IMR-90 (cell line): ENCODE data around the gene EXOC2. TPM values are rescaled to one million over a fixed set of nuclear protein-coding genes. Genes with fewer than 3 reads are reported as not detected.

Source experiments
- ATAC-seq: fragments of 200-7000 bp; cut with Tn5 transposase; 2 replicates; pipeline ENCODE4 v1.9.1; 2020; ENCODE audit warnings: low read depth, mild to moderate bottlenecking, moderate library complexity
- BruUV-seq: library from RNA; stranded (reverse); fragments of 400-500 nt; replicated peaks from 2 replicates; lab custom pipeline; 2021; lab: Mats Ljungman, UMichigan
- CTCF ChIA-PET: fragments of 300-600 bp; formaldehyde crosslinking; extraction: SDS; loops from one replicate; lab custom pipeline; 2021; ENCODE audit warnings: antibody characterized with exemption; lab: Yijun Ruan, JAX
- POLR2A ChIA-PET: fragments of 300-600 bp; sonication (Branson Sonifier 250); formaldehyde crosslinking; loops from one replicate; lab custom pipeline; 2022; ENCODE audit warnings: antibody characterized with exemption; ENCODE audit not compliant: unreplicated experiment; lab: Charles Lee
- DNase-seq: peaks from one replicate; pipeline ENCODE4 v3.0.0; 2013
- H2AFZ ChIP-seq: replicated peaks from 2 replicates; pipeline ENCODE3; 2013; ENCODE audit warnings: low read length, mild to moderate bottlenecking; ENCODE audit not compliant: poor library complexity
- H2AK5ac ChIP-seq: 2 replicates; pipeline ENCODE4 v1.6.1; 2013; ENCODE audit warnings: low read depth, low read length, inconsistent platforms
- H2AK9ac ChIP-seq: replicated peaks from 2 replicates; pipeline ENCODE3; 2013; ENCODE audit warnings: mild to moderate bottlenecking, low read depth, low read length, moderate library complexity; ENCODE audit not compliant: poor library complexity
- H2BK120ac ChIP-seq: 2 replicates; pipeline ENCODE4 v1.6.1; 2013; ENCODE audit warnings: low read depth, low read length, inconsistent platforms
- H2BK15ac ChIP-seq: 3 replicates; pipeline ENCODE4 v1.6.1; 2013; ENCODE audit warnings: low read depth, low read length, inconsistent platforms
- H2BK20ac ChIP-seq: 2 replicates; pipeline ENCODE4 v1.6.1; 2013; ENCODE audit warnings: low read depth, mild to moderate bottlenecking, inconsistent platforms, low read length, moderate library complexity
- H2BK5ac ChIP-seq: 2 replicates; pipeline ENCODE4 v1.6.1; 2013; ENCODE audit warnings: mild to moderate bottlenecking, low read depth, low read length, inconsistent platforms; ENCODE audit not compliant: poor library complexity, severe bottlenecking
- H3K14ac ChIP-seq: replicated peaks from 2 replicates; pipeline ENCODE4 v1.6.1; 2013; ENCODE audit warnings: low read depth, low read length, inconsistent platforms
- H3K18ac ChIP-seq: 2 replicates; pipeline ENCODE4 v1.6.1; 2013; ENCODE audit warnings: low read depth, low read length, control low read depth
- H3K23ac ChIP-seq: 2 replicates; pipeline ENCODE4 v1.6.1; 2013; ENCODE audit warnings: low read depth, low read length, inconsistent platforms
- H3K27ac ChIP-seq: 2 replicates; pipeline ENCODE4 v1.5.1; 2013; ENCODE audit warnings: mild to moderate bottlenecking, control low read depth, low read length; ENCODE audit not compliant: insufficient read depth
- H3K27me3 ChIP-seq: 2 replicates; pipeline ENCODE4 v1.6.1; 2013; ENCODE audit warnings: low read length; ENCODE audit not compliant: control insufficient read depth, insufficient read depth
- H3K36me3 ChIP-seq: 2 replicates; pipeline ENCODE4 v1.6.1; 2013; ENCODE audit warnings: low read length, mixed read lengths; ENCODE audit not compliant: control insufficient read depth, insufficient read depth
- H3K4ac ChIP-seq: 2 replicates; pipeline ENCODE4 v1.6.1; 2013; ENCODE audit warnings: low read depth, low read length, inconsistent platforms
- H3K4me1 ChIP-seq: 2 replicates; pipeline ENCODE4 v1.6.1; 2013; ENCODE audit warnings: low read length, mixed read lengths; ENCODE audit not compliant: control insufficient read depth, insufficient read depth
- H3K4me2 ChIP-seq: 2 replicates; pipeline ENCODE4 v1.6.1; 2013; ENCODE audit warnings: low read depth, mild to moderate bottlenecking, control low read depth, low read length, moderate library complexity
- H3K4me3 ChIP-seq: 2 replicates; pipeline ENCODE4 v1.5.1; 2013; ENCODE audit warnings: low read depth, mild to moderate bottlenecking, control low read depth, low read length, moderate library complexity; ENCODE audit not compliant: insufficient read depth
- H3K56ac ChIP-seq: 2 replicates; pipeline ENCODE4 v1.6.1; 2013; ENCODE audit warnings: low read length, inconsistent platforms; ENCODE audit not compliant: insufficient read depth; ENCODE audit errors: extremely low read depth
- H3K79me1 ChIP-seq, 2 experiments: 2 replicates each; pipeline ENCODE4 v1.6.1; 2013; ENCODE audit warnings: low read length in 2 of 2, inconsistent platforms in 1 of 2, low read depth in 1 of 2
- H3K9ac ChIP-seq: 2 replicates; pipeline ENCODE4 v1.6.1; 2013; ENCODE audit warnings: low read depth, low read length, control low read depth
- H3K9me1 ChIP-seq: 2 replicates; pipeline ENCODE4 v1.6.1; 2013; ENCODE audit warnings: low read length, inconsistent platforms; ENCODE audit not compliant: insufficient read depth
- H3K9me3 ChIP-seq: 2 replicates; pipeline ENCODE4 v1.6.1; 2013; ENCODE audit warnings: low read length; ENCODE audit not compliant: control insufficient read depth, insufficient read depth
- H4K20me1 ChIP-seq: 2 replicates; pipeline ENCODE4 v1.6.1; 2013; ENCODE audit warnings: low read length, inconsistent platforms; ENCODE audit not compliant: insufficient read depth
- H4K5ac ChIP-seq: 2 replicates; pipeline ENCODE4 v1.6.1; 2013; ENCODE audit warnings: mild to moderate bottlenecking, low read depth, low read length, control low read depth
- H4K8ac ChIP-seq, 2 experiments: 2 replicates each; pipeline ENCODE4 v1.6.1; 2013; ENCODE audit warnings: low read depth in 2 of 2, low read length in 2 of 2, control low read depth in 1 of 2, inconsistent platforms in 1 of 2
- H4K91ac ChIP-seq: 2 replicates; pipeline ENCODE4 v1.6.1; 2013; ENCODE audit warnings: low read depth, low read length, inconsistent platforms; ENCODE audit not compliant: insufficient read depth
- BHLHE40 ChIP-seq: fragments of 150-350 bp; IDR thresholded peaks from 2 replicates; pipeline ENCODE4 v1.6.1; 2016; ENCODE audit warnings: mild to moderate bottlenecking, low read depth, low read length
- CHD1 ChIP-seq: IDR thresholded peaks from 2 replicates; pipeline ENCODE4 v1.6.1; 2012; ENCODE audit warnings: low read depth, low read length, improper control_type of control experiment
- FOS ChIP-seq: fragments of 150-350 bp; IDR thresholded peaks from 2 replicates; pipeline ENCODE4 v1.6.1; 2016; ENCODE audit warnings: low read depth, low read length
- MAFK ChIP-seq: IDR thresholded peaks from 2 replicates; pipeline ENCODE4 v1.6.1; 2012; ENCODE audit warnings: low read depth, low read length, improper control_type of control experiment
- NFE2L2 ChIP-seq: fragments of 150-350 bp; IDR thresholded peaks from 2 replicates; pipeline ENCODE4 v1.6.1; 2016; ENCODE audit warnings: low read depth, mild to moderate bottlenecking, low read length
- RFX5 ChIP-seq: IDR thresholded peaks from 2 replicates; pipeline ENCODE4 v1.8.0; 2012; ENCODE audit warnings: low read depth, mild to moderate bottlenecking, low read length, moderate library complexity
- WGBS, 2 experiments: methylation state at CpG; one replicate each; pipeline versions ENCODE4 v1.1.5 to v1.1.7; 2013; ENCODE audit warnings: missing lambda C conversion rate in 2 of 2; ENCODE audit not compliant: insufficient read length in 1 of 2; ENCODE audit errors: extremely low coverage in 2 of 2; 5-methylcytosine and 5-hydroxymethylcytosine counted together
- dilution Hi-C: fragments of 300-500 bp; cut with HindIII; formaldehyde crosslinking; loops from one replicate; pipeline ENCODE4 v1.14.3; 2018; ENCODE audit warnings: low sequenced_read_pairs; ENCODE audit not compliant: unreplicated experiment
- in situ Hi-C: fragments of 300-500 bp; cut with MboI; formaldehyde crosslinking; loops from 3 replicates; pipeline ENCODE4 v1.14.3; 2019; ENCODE audit warnings: low sequenced_read_pairs, inconsistent platforms, mixed read lengths
- intact Hi-C: fragments of 100-400 bp; cut with micrococcal nuclease; formaldehyde crosslinking; loops from 2 replicates; pipeline ENCODE4 v1.10.0; 2022
- polyA plus RNA-seq, 3 experiments: library from polyadenylated mRNA; depleted of rRNA; stranded (reverse); fragments of >200 nt; gene quantifications; 2 replicates each; pipeline ENCODE4 v1.2.3, GENCODE V29; 2012; ENCODE audit warnings: low replicate concordance in 1 of 3
- total RNA-seq: library from RNA; depleted of rRNA; stranded (reverse); fragments of >200 nt; gene quantifications from 2 replicates; pipeline ENCODE4 v1.2.3, GENCODE V29; 2012

EXOC2 gene
- total and polyA plus RNA-seq, 2 of the 4 experiments (the other 2 are of a cell fraction): 13.1 to 37.3 TPM

- Histone ChIP-seq H4K8ac (no peak overlapping the region), H3K4me1 (no peaks in the 10 kb centered on the region), H2AK5ac (no peak overlapping the region), H4K20me1 (no peaks in the 10 kb centered on the region), H3K23ac (no peak overlapping the region), H2AFZ (no peak overlapping the region), H3K56ac (no peak overlapping the region), H3K9ac (no peak overlapping the region), H3K9me1 (peaks cover 6% of the 10 kb centered on the region; the same call in 1 of the 2 replicates), H3K4me2 (no peak overlapping the region), H2BK120ac (no peak overlapping the region), H3K27ac (no peak overlapping the region), H3K9me3 (no peaks in the 10 kb centered on the region), H2BK5ac (no peak overlapping the region), H3K79me1 (peaks cover 17 to 27% of the 10 kb centered on the region in 2 experiments), H3K27me3 (no peaks in the 10 kb centered on the region), H2AK9ac (no peak overlapping the region), H2BK20ac (no peak overlapping the region), H3K4ac (no peak overlapping the region), H4K91ac (no peak overlapping the region), H2BK15ac (no peak overlapping the region), H3K18ac (no peak overlapping the region), H3K14ac (no peak overlapping the region), H4K5ac (no peak overlapping the region), H3K4me3 (no peak overlapping the region), H3K36me3 (peaks cover 8% of the 10 kb centered on the region)
- in situ Hi-C loops (no loop called here), dilution Hi-C loops (no loop called here), intact Hi-C loops (no loop called here)
- BruUV-seq: no TSS peak
- no peak for DNase-seq
- WGBS, 2 experiments: no CpG with 5 or more reads among the region's 1 CpG
- TF ChIP-seq NFE2L2: no peak
- TF ChIP-seq CHD1: no peak
- no peak for TF ChIP-seq RFX5
- TF ChIP-seq MAFK: no peak
- TF ChIP-seq BHLHE40: no peak
- TF ChIP-seq FOS: no peak
- POLR2A ChIA-PET: no interaction called here
- ATAC-seq: no peak
- CTCF ChIA-PET: no interaction called here
Observed at GRCh38 chr6:633611-634010, 59.3 kb downstream of the EXOC2 start.
